GM21360 (cell line): ENCODE data around the gene CHP2.

Experiments used
- ATAC-seq: cut with Tn5 transposase; IDR thresholded peaks from one replicate; pipeline ENCODE4 v1.9.1; 2021; ENCODE audit warnings: mild to moderate bottlenecking, moderate library complexity; ENCODE audit not compliant: unreplicated experiment

The CHP2 gene

GRCh38 chr16:23803591-23804123 is 48.8 kb downstream of the CHP2 start:
- ATAC-seq, result peak; percentile 60

DNA sequence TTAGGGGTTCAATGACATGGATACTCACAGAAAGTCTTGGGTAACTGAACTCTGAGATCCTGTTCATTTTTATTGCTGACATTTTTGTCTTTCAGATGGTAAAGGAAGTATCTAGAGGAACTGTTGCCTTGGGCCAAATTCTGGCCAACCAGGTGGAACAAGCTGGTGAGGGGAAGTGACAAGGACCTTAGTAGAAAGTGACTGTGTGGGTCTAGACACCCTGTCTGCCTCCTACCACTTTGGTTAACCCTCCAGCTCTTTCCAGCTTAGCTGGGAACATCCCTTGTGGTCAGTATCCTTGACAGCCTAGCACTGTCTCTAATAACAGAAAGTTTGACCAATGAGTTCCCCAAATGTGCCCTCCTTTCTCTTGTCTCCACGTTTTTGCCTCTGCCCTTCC is 52.2 kb downstream of the CHP2 start:
- ATAC-seq, result no peak
